ENCODE data around the gene PIP4P1. TPM values are rescaled to one million over a fixed set of nuclear protein-coding genes. Genes with fewer than 3 reads are reported as not detected.

Gene PIP4P1
- total and polyA plus RNA-seq, 2 of the 13 experiments (the other 11 are each of a cell fraction or from before 2014, with no cell fraction given): 33.4 to 47.0 TPM

DNA sequence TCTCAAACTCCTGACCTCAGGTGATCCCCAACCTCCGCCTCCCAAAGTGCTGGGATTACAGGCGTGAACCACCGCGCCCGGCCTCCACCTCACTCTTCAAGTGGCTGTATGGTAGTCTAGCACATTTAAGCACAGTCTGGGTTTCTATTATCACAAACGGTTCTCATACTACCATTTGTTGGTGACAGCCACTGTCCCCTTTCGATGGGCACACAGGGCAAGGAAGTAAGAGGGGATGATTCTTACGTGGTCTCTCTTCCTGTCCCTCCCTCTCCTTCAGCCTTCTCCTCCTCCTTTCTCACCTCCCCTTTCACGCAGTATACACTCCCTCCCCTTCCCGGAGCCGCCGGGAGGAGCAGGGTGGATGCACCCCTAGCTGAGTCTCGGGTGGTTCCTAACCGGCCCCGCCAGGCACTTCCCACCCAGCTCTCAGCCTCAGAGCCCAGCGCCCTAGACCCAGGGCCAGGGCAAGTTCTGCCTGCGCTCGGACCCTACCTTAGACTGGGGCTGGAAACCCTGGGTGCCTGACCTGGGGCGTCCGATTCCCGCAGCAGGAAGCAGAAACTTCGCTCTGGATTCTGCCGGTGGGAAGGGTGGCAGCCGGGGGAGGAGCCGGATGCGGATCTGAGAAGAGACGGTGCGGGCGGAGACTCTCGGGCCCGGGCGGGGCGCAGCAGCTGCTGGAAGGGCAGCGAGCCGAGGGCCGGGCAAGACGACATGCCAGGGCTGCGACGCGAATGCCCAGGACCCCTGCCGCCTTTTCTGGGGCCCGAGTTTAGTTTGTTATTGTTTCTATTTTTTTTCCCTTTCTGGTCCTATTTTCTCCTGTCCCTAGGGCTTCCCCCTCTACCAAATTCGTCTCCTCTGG, 48.1 kb downstream of the PIP4P1 start, which contains the start of gene TEP1 (continued):
- TF ChIP-seq, protein P1, sequence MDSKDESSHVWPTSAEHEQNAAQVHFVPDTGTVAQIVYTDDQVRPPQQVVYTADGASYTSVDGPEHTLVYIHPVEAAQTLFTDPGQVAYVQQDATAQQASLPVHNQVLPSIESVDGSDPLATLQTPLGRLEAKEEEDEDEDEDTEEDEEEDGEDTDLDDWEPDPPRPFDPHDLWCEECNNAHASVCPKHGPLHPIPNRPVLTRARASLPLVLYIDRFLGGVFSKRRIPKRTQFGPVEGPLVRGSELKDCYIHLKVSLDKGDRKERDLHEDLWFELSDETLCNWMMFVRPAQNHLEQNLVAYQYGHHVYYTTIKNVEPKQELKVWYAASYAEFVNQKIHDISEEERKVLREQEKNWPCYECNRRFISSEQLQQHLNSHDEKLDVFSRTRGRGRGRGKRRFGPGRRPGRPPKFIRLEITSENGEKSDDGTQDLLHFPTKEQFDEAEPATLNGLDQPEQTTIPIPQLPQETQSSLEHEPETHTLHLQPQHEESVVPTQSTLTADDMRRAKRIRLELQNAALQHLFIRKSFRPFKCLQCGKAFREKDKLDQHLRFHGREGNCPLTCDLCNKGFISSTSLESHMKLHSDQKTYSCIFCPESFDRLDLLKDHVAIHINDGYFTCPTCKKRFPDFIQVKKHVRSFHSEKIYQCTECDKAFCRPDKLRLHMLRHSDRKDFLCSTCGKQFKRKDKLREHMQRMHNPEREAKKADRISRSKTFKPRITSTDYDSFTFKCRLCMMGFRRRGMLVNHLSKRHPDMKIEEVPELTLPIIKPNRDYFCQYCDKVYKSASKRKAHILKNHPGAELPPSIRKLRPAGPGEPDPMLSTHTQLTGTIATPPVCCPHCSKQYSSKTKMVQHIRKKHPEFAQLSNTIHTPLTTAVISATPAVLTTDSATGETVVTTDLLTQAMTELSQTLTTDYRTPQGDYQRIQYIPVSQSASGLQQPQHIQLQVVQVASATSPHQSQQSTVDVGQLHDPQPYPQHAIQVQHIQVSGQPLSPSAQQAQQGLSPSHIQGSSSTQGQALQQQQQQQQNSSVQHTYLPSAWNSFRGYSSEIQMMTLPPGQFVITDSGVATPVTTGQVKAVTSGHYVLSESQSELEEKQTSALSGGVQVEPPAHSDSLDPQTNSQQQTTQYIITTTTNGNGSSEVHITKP (CRISPR knock-in tag; IDR thresholded peaks at IDR 0.05; ENCODE audit: low read depth): peak; percentile 71
- TF ChIP-seq, protein P2, sequence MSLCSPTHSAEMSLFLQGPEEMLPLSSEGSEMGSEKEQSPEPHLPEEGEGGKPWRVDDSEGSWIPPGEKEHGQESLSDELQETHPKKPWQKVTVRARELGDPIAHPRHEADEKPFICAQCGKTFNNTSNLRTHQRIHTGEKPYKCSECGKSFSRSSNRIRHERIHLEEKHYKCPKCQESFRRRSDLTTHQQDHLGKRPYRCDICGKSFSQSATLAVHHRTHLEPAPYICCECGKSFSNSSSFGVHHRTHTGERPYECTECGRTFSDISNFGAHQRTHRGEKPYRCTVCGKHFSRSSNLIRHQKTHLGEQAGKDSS (CRISPR knock-in tag; IDR thresholded peaks at IDR 0.05; ENCODE audit: borderline replicate concordance, low read depth): peak; percentile 65; the same call in 1 of the 2 replicates
- TF ChIP-seq, protein P3, sequence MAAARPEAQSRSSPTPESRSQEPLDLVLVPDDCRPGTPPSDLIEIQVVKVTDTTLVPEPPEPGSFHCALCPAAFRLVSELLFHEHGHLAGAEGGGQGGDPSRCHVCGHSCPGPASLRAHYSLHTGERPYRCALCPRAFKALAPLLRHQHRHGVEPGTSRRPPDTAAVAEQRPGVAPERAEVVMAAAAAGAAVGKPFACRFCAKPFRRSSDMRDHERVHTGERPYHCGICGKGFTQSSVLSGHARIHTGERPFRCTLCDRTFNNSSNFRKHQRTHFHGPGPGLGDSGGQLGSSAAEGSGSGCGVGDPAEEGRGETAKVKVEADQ (CRISPR knock-in tag; IDR thresholded peaks at IDR 0.05; ENCODE audit: borderline replicate concordance): no peak
- TF ChIP-seq NFIC (IDR thresholded peaks at IDR 0.05; ENCODE audit: low read length): no peak
- no peak for TF ChIP-seq NR2F2 (IDR thresholded peaks at IDR 0.05; ENCODE audit: borderline replicate concordance, low read depth)
- peak; percentile 34; the same call in 1 of the 2 replicates for TF ChIP-seq NFKBIZ (CRISPR knock-in tag; IDR thresholded peaks at IDR 0.05)
- TF ChIP-seq, protein P4, sequence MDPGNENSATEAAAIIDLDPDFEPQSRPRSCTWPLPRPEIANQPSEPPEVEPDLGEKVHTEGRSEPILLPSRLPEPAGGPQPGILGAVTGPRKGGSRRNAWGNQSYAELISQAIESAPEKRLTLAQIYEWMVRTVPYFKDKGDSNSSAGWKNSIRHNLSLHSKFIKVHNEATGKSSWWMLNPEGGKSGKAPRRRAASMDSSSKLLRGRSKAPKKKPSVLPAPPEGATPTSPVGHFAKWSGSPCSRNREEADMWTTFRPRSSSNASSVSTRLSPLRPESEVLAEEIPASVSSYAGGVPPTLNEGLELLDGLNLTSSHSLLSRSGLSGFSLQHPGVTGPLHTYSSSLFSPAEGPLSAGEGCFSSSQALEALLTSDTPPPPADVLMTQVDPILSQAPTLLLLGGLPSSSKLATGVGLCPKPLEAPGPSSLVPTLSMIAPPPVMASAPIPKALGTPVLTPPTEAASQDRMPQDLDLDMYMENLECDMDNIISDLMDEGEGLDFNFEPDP (CRISPR knock-in tag; conservative IDR thresholded peaks at IDR 0.05): no peak
- TF ChIP-seq FOXM1 (CRISPR knock-in tag; IDR thresholded peaks at IDR 0.05): no peak
- TF ChIP-seq ZNF34 (CRISPR knock-in tag; IDR thresholded peaks at IDR 0.05; ENCODE audit: borderline replicate concordance): peak; percentile 94
- no peak for TF ChIP-seq ZBTB38 (CRISPR knock-in tag; IDR thresholded peaks at IDR 0.05)
- TF ChIP-seq, protein P5, sequence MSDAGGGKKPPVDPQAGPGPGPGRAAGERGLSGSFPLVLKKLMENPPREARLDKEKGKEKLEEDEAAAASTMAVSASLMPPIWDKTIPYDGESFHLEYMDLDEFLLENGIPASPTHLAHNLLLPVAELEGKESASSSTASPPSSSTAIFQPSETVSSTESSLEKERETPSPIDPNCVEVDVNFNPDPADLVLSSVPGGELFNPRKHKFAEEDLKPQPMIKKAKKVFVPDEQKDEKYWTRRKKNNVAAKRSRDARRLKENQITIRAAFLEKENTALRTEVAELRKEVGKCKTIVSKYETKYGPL (CRISPR knock-in tag; IDR thresholded peaks at IDR 0.05): no peak
- TF ChIP-seq GATAD1 (CRISPR knock-in tag; IDR thresholded peaks at IDR 0.05): peak; percentile 58; the same call in 1 of the 2 replicates
- TF ChIP-seq ZSCAN29 (CRISPR knock-in tag; conservative IDR thresholded peaks at IDR 0.05): peak; percentile 88
- TF ChIP-seq PHF5A (CRISPR knock-in tag; IDR thresholded peaks at IDR 0.05; ENCODE audit: low read depth, unreplicated experiment): no peak
- peak; percentile 13; the same call in 1 of the 2 replicates for TF ChIP-seq SOX5 (CRISPR knock-in tag; IDR thresholded peaks at IDR 0.05; ENCODE audit: borderline replicate concordance)
- TF ChIP-seq, protein P6, sequence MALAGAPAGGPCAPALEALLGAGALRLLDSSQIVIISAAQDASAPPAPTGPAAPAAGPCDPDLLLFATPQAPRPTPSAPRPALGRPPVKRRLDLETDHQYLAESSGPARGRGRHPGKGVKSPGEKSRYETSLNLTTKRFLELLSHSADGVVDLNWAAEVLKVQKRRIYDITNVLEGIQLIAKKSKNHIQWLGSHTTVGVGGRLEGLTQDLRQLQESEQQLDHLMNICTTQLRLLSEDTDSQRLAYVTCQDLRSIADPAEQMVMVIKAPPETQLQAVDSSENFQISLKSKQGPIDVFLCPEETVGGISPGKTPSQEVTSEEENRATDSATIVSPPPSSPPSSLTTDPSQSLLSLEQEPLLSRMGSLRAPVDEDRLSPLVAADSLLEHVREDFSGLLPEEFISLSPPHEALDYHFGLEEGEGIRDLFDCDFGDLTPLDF (CRISPR knock-in tag; IDR thresholded peaks at IDR 0.05): peak; percentile 26; the same call in 1 of the 2 replicates
- peak; percentile 79; the same call in 1 of the 2 replicates for TF ChIP-seq SSRP1 (CRISPR knock-in tag; IDR thresholded peaks at IDR 0.05)
- TF ChIP-seq, protein P7, sequence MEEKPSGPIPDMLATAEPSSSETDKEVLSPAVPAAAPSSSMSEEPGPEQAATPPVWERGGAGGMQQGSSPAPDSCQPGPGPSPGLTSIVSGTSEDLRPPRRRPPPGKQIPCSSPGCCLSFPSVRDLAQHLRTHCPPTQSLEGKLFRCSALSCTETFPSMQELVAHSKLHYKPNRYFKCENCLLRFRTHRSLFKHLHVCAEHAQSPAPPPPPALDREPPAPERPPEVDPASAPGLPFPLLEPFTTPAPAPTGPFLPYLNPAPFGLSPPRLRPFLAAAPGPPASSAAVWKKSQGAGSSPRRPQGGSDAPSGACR (CRISPR knock-in tag; IDR thresholded peaks at IDR 0.05): 0 out of 2 replicates have a peak, but pooled peaks have one; percentile 46
- no peak for TF ChIP-seq SMYD3 (CRISPR knock-in tag; IDR thresholded peaks at IDR 0.05)
